AG04450 (cell line): ENCODE results near the gene SNAPC2. TPM values are rescaled to one million over a fixed set of nuclear protein-coding genes. Genes with fewer than 3 reads are reported as not detected.

ENCODE experiments used
- CTCF ChIA-PET: fragments of 300-600, 350-600 bp; formaldehyde crosslinking; extraction: SDS; loops from one replicate; lab custom pipeline; 2022; ENCODE audit warnings: antibody characterized with exemption, inconsistent platforms; lab: Charles Lee
- POLR2A ChIA-PET: fragments of 350-600 bp; formaldehyde crosslinking; extraction: SDS; loops from one replicate; lab custom pipeline; 2021; ENCODE audit warnings: antibody characterized with exemption, inconsistent platforms; lab: Yijun Ruan, JAX
- DNase-seq: peaks from one replicate; pipeline ENCODE4 v3.0.0-alpha.2; 2011; ENCODE audit warnings: low read depth, low spot score
- H3K27ac ChIP-seq: one replicate; pipeline ENCODE4 v1.5.1; 2012; ENCODE audit warnings: low read depth, low read length, control low read depth
- H3K27me3 ChIP-seq: one replicate; pipeline ENCODE4 v1.6.0; 2012; ENCODE audit warnings: low read length; ENCODE audit not compliant: control insufficient read depth, insufficient read depth
- H3K4me3 ChIP-seq: 2 replicates; pipeline ENCODE4 v1.5.1; 2011; ENCODE audit warnings: mild to moderate bottlenecking, low read depth, low read length, control low read depth
- H3K9me3 ChIP-seq: 2 replicates; pipeline ENCODE4 v1.5.1; 2012; ENCODE audit warnings: low read length; ENCODE audit not compliant: control insufficient read depth, insufficient read depth
- CTCF ChIP-seq: IDR thresholded peaks from 2 replicates; pipeline ENCODE4 v1.5.1; 2011; ENCODE audit warnings: low read depth, low read length, control low read depth, inconsistent platforms
- polyA plus RNA-seq: library from polyadenylated mRNA; depleted of rRNA; stranded (reverse); fragments of >200 nt; gene quantifications from 2 replicates; pipeline ENCODE4 v1.2.3, GENCODE V29; 2011

Gene SNAPC2
- polyA plus RNA-seq, 1 experiment = 12.1 TPM

- no peaks in the 10 kb centered on the region for H3K9me3 ChIP-seq
- TF ChIP-seq CTCF = no peak
- POLR2A ChIA-PET = interaction anchor here (0.6 to 1.0 kb wide), 2 partner anchors 21 to 47 kb away, joined by 3 to 9 read pairs; partner anchors contain the start of gene MAP2K7
- no peaks in the 10 kb centered on the region for H3K27me3 ChIP-seq
- no peak overlapping the region for H3K27ac ChIP-seq
- CTCF ChIA-PET = interaction anchor here (0.7 kb wide), 1 partner anchor 429 kb away, joined by 10 read pairs; no protein-coding TSS in a partner anchor
- DNase-seq = no peak
- no peak overlapping the region for H3K4me3 ChIP-seq
Measured at GRCh38 chr19:7924241-7924640, 4.1 kb downstream of the SNAPC2 start.

- no peaks in the 10 kb centered on the region for H3K27me3 ChIP-seq
- no peak for DNase-seq
- H3K9me3 ChIP-seq = no peaks in the 10 kb centered on the region
- H3K27ac ChIP-seq = no peak overlapping the region
- H3K4me3 ChIP-seq = no peak overlapping the region; the same call in 1 of the 2 replicates
- ChIA-PET CTCF (interaction anchor here (0.7 kb wide), 1 partner anchor 429 kb away, joined by 10 read pairs; no protein-coding TSS in a partner anchor), POLR2A (interaction anchor here (0.6 to 1.0 kb wide), 2 partner anchors 21 to 47 kb away, joined by 3 to 9 read pairs; partner anchors contain the start of gene MAP2K7)
- TF ChIP-seq CTCF = no peak
Measured at GRCh38 chr19:7924651-7925170, 4.6 kb downstream of the SNAPC2 start.

GRCh38 chr19:7925171-7925851, 5.2 kb downstream of the SNAPC2 start:
- no peak overlapping the region for H3K27ac ChIP-seq
- peak; percentile 79 for TF ChIP-seq CTCF
- no peaks in the 10 kb centered on the region for H3K9me3 ChIP-seq
- peak overlapping the region; percentile 50 for H3K4me3 ChIP-seq
- no peaks in the 10 kb centered on the region for H3K27me3 ChIP-seq
- DNase-seq = no peak
- ChIA-PET CTCF (no interaction called here), POLR2A (no interaction called here)

GRCh38 chr19:7926021-7926726, 6.0 kb downstream of the SNAPC2 start, which contains the start of gene CTXN1:
Gene CTXN1 (minus strand): TSS chr19:7926135. CDS start chr19:7925538, 597 bp downstream.
- Histone ChIP-seq H3K27me3 (no peaks in the 10 kb centered on the region), H3K27ac (no peak within 1 kb of the TSS), H3K9me3 (no peaks in the 10 kb centered on the region), H3K4me3 (peak within 1 kb of the TSS; percentile 57)
- POLR2A ChIA-PET = no interaction called here
- CTCF ChIA-PET = interaction anchor here (1.5 kb wide), 1 partner anchor 18 kb away, joined by 3 read pairs; no protein-coding TSS in a partner anchor
- DNase-seq = no peak
- peak; percentile 7; the same call in 1 of the 2 replicates for TF ChIP-seq CTCF
